ENCODE data around the gene HOXC5.

Gene HOXC5

GRCh38 chr12:54000116-54001114, 32.4 kb upstream of the HOXC5 start, which contains the start of gene HOXC9:
TSS of gene HOXC9 (plus strand) at chr12:54000161. CDS start at chr12:54000189, 28 bp downstream.
- peak; percentile 21 for TF ChIP-seq FOXP2 (optimal IDR thresholded peaks at IDR 0.05; ENCODE audit: borderline replicate concordance, extremely low read depth, extremely low read length, insufficient read depth)
- TF ChIP-seq SIN3A (IDR thresholded peaks at IDR 0.05; ENCODE audit: borderline replicate concordance, insufficient read depth, low read length), result no peak

GRCh38 chr12:54001283-54002187, 31.3 kb upstream of the HOXC5 start:
- TF ChIP-seq FOXP2 (optimal IDR thresholded peaks at IDR 0.05; ENCODE audit: borderline replicate concordance, extremely low read depth, extremely low read length, insufficient read depth) (no peak), TAF1 (IDR thresholded peaks at IDR 0.05; ENCODE audit: borderline replicate concordance, insufficient read depth, low read length) (no peak), REST (IDR thresholded peaks at IDR 0.05; ENCODE audit: insufficient read depth in 1 of 2, low read depth in 2 of 2, low read length in 2 of 2) (no peak), SIN3A (IDR thresholded peaks at IDR 0.05; ENCODE audit: borderline replicate concordance, insufficient read depth, low read length) (no peak), POLR2AphosphoS5 (IDR thresholded peaks at IDR 0.05; ENCODE audit: low read depth, low read length) (no peak)

- TF ChIP-seq POLR2AphosphoS5 (IDR thresholded peaks at IDR 0.05; ENCODE audit: low read depth, low read length) (no peak), REST (IDR thresholded peaks at IDR 0.05; ENCODE audit: insufficient read depth in 1 of 2, low read depth in 2 of 2, low read length in 2 of 2) (no peak), FOXP2 (optimal IDR thresholded peaks at IDR 0.05; ENCODE audit: borderline replicate concordance, extremely low read depth, extremely low read length, insufficient read depth) (no peak), TAF1 (IDR thresholded peaks at IDR 0.05; ENCODE audit: borderline replicate concordance, insufficient read depth, low read length) (no peak), SIN3A (IDR thresholded peaks at IDR 0.05; ENCODE audit: borderline replicate concordance, insufficient read depth, low read length) (no peak)
Measured at GRCh38 chr12:54002278-54002914, 30.5 kb upstream of the HOXC5 start.

GRCh38 chr12:54002915-54003389, 29.9 kb upstream of the HOXC5 start:
- TF ChIP-seq REST (IDR thresholded peaks at IDR 0.05; ENCODE audit: insufficient read depth in 1 of 2, low read depth in 2 of 2, low read length in 2 of 2) (no peak), TAF1 (IDR thresholded peaks at IDR 0.05; ENCODE audit: borderline replicate concordance, insufficient read depth, low read length) (no peak), SIN3A (IDR thresholded peaks at IDR 0.05; ENCODE audit: borderline replicate concordance, insufficient read depth, low read length) (no peak), FOXP2 (optimal IDR thresholded peaks at IDR 0.05; ENCODE audit: borderline replicate concordance, extremely low read depth, extremely low read length, insufficient read depth) (no peak), POLR2AphosphoS5 (IDR thresholded peaks at IDR 0.05; ENCODE audit: low read depth, low read length) (no peak)
